NB4 (cell line): ENCODE measurements around the gene DIP2C.

ENCODE experiments used
- CTCF ChIP-seq: IDR thresholded peaks from one replicate; pipeline ENCODE4 v1.5.1; 2012; ENCODE audit warnings: low read depth, low read length
- MAX ChIP-seq: IDR thresholded peaks from 2 replicates; pipeline ENCODE4 v1.6.1; 2011; ENCODE audit warnings: low read depth, low read length
- POLR2A ChIP-seq: IDR thresholded peaks from 2 replicates; pipeline ENCODE4 v1.6.1; 2011; ENCODE audit warnings: mild to moderate bottlenecking; ENCODE audit not compliant: insufficient read length; ENCODE audit errors: extremely low read depth

GRCh38 chr10:552679-553078, 136.8 kb downstream of the DIP2C start:
- TF ChIP-seq CTCF (no peak), POLR2A (no peak), MAX (no peak)
